KMS-11 (cell line): Measurements from ENCODE around the gene BAD.

Experiments
- H2AFZ ChIP-seq: fragments of 200-600 bp; sonication (generic); 2 replicates; pipeline ENCODE4 v1.6.1; 2016; ENCODE audit warnings: antibody characterized with exemption, mixed run types, low read depth
- H3K27ac ChIP-seq: fragments of 200-600 bp; sonication (generic); 2 replicates; pipeline ENCODE4 v1.6.1; 2016; ENCODE audit warnings: mild to moderate bottlenecking, mixed run types
- H3K27me3 ChIP-seq: fragments of 200-600 bp; sonication (generic); 2 replicates; pipeline ENCODE4 v1.6.1; 2017; ENCODE audit warnings: mild to moderate bottlenecking, low read depth, mixed run types, moderate library complexity; ENCODE audit not compliant: insufficient read depth
- H3K36me3 ChIP-seq: fragments of 200-600 bp; sonication (generic); 2 replicates; pipeline ENCODE4 v1.6.1; 2017; ENCODE audit warnings: mild to moderate bottlenecking, mixed run types; ENCODE audit not compliant: insufficient read depth
- H3K4me1 ChIP-seq: fragments of 200-600 bp; sonication (generic); 2 replicates; pipeline ENCODE4 v1.6.1; 2016; ENCODE audit warnings: mild to moderate bottlenecking, low read depth, mixed run types; ENCODE audit not compliant: poor library complexity, severe bottlenecking
- H3K4me2 ChIP-seq: fragments of 200-600 bp; sonication (generic); 2 replicates; pipeline ENCODE4 v1.7.0; 2016; ENCODE audit warnings: mild to moderate bottlenecking, mixed run types
- H3K4me3 ChIP-seq: fragments of 200-600 bp; sonication (generic); IDR thresholded peaks from 2 replicates; pipeline ENCODE4 v1.6.1; 2017; ENCODE audit warnings: low read depth, low read length, mixed read lengths; ENCODE audit not compliant: insufficient read depth
- H3K79me2 ChIP-seq: fragments of 200-600 bp; sonication (generic); 2 replicates; pipeline ENCODE4 v1.6.1; 2016; ENCODE audit warnings: low read depth, mixed run types; ENCODE audit not compliant: insufficient read depth
- H3K9ac ChIP-seq: fragments of 200-600 bp; sonication (generic); 2 replicates; pipeline ENCODE4 v1.6.1; 2016; ENCODE audit warnings: mild to moderate bottlenecking, mixed run types
- H4K20me1 ChIP-seq: fragments of 200-600 bp; sonication (generic); 2 replicates; pipeline ENCODE4 v1.6.1; 2016; ENCODE audit warnings: mild to moderate bottlenecking, mixed run types; ENCODE audit not compliant: insufficient read depth
- CTCF ChIP-seq: fragments of 200-600 bp; sonication (generic); conservative IDR thresholded peaks from 2 replicates; pipeline ENCODE4 v1.6.1; 2017; ENCODE audit warnings: low read depth, mild to moderate bottlenecking, antibody characterized with exemption, low read length, moderate library complexity, mixed read lengths

BAD gene

GRCh38 chr11:64322925-64323260, 38.4 kb upstream of the BAD start:
- H3K4me1 ChIP-seq, result peaks cover 10% of the 10 kb centered on the region
- H3K79me2 ChIP-seq, result no peaks in the 10 kb centered on the region
- H3K27ac ChIP-seq, result no peak overlapping the region
- H2AFZ ChIP-seq, result no peak overlapping the region
- no peak for TF ChIP-seq CTCF
- H3K4me2 ChIP-seq, result no peak overlapping the region
- no peaks in the 10 kb centered on the region for H3K27me3 ChIP-seq
- H3K36me3 ChIP-seq, result no peaks in the 10 kb centered on the region
- H3K9ac ChIP-seq, result no peak overlapping the region
- no peaks in the 10 kb centered on the region for H4K20me1 ChIP-seq
- no peak overlapping the region for H3K4me3 ChIP-seq

DNA sequence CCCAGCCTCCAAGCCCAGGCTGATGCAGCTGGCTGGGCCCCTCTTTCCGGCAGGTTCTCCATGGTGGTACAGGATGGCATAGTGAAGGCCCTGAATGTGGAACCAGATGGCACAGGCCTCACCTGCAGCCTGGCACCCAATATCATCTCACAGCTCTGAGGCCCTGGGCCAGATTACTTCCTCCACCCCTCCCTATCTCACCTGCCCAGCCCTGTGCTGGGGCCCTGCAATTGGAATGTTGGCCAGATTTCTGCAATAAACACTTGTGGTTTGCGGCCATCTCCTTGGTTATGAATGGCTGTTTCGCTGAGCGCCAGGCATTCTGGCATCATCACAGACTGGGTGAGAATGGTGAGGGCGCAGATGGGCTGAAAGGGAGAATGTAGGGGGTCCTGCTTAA, 37.1 kb upstream of the BAD start:
- Histone ChIP-seq H3K27ac (no peak overlapping the region), H3K4me3 (no peak overlapping the region), H2AFZ (no peak overlapping the region), H3K9ac (no peak overlapping the region), H4K20me1 (no peaks in the 10 kb centered on the region), H3K36me3 (no peaks in the 10 kb centered on the region), H3K27me3 (no peaks in the 10 kb centered on the region), H3K79me2 (no peaks in the 10 kb centered on the region), H3K4me2 (no peak overlapping the region), H3K4me1 (peaks cover 11% of the 10 kb centered on the region)
- no peak for TF ChIP-seq CTCF

- H4K20me1 ChIP-seq, result no peaks in the 10 kb centered on the region
- no peaks in the 10 kb centered on the region for H3K27me3 ChIP-seq
- H3K9ac ChIP-seq, result no peak overlapping the region
- H3K27ac ChIP-seq, result no peak overlapping the region
- H3K36me3 ChIP-seq, result no peaks in the 10 kb centered on the region
- no peak overlapping the region for H2AFZ ChIP-seq
- H3K4me1 ChIP-seq, result peaks cover 16% of the 10 kb centered on the region
- no peaks in the 10 kb centered on the region for H3K79me2 ChIP-seq
- no peak for TF ChIP-seq CTCF
- H3K4me2 ChIP-seq, result no peak overlapping the region
- H3K4me3 ChIP-seq, result no peak overlapping the region
Measured at GRCh38 chr11:64321026-64321425, 36.6 kb upstream of the BAD start.

DNA sequence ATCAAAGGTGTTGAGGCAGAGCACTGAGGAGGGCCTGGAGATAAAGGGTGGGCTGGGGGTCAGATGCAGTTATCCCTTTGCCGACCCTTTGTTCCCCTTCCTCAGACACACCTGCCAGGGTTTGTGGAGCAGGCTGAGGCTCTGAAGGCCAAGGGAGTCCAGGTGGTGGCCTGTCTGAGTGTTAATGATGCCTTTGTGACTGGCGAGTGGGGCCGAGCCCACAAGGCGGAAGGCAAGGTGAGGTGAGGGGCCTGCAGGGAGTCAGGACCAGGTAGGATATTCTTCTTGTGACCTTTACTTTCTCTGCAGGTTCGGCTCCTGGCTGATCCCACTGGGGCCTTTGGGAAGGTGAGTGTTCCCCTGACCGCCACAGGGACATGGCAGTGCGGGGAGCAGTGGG, 36.1 kb upstream of the BAD start:
- Histone ChIP-seq H2AFZ (no peak overlapping the region), H3K4me1 (peaks cover 20% of the 10 kb centered on the region), H3K4me2 (no peak overlapping the region), H4K20me1 (no peaks in the 10 kb centered on the region), H3K79me2 (no peaks in the 10 kb centered on the region), H3K9ac (no peak overlapping the region), H3K27ac (no peak overlapping the region), H3K27me3 (no peaks in the 10 kb centered on the region), H3K4me3 (no peak overlapping the region), H3K36me3 (no peaks in the 10 kb centered on the region)
- no peak for TF ChIP-seq CTCF
